NB4 (cell line): Measurements from ENCODE around the gene DPP7.
A peak's percentile ranks its signal among the peaks of the same experiment; 100 is the strongest.

Experiments used
- DNase-seq: peaks from one replicate; pipeline ENCODE4 v3.0.0; 2010; ENCODE audit warnings: low read depth
- H3K4me3 ChIP-seq: one replicate; pipeline ENCODE4 v1.5.1; 2011; ENCODE audit warnings: mild to moderate bottlenecking, low read depth, low read length, moderate library complexity
- MYC ChIP-seq: IDR thresholded peaks from 2 replicates; pipeline ENCODE4 v1.6.1; 2011; ENCODE audit warnings: low read depth, low read length
- POLR2A ChIP-seq: IDR thresholded peaks from 2 replicates; pipeline ENCODE4 v1.6.1; 2011; ENCODE audit warnings: mild to moderate bottlenecking; ENCODE audit not compliant: insufficient read length; ENCODE audit errors: extremely low read depth
- TF ChIP-seq, protein P1 (sequence below): IDR thresholded peaks from one replicate; pipeline ENCODE4 v1.5.1; 2012; ENCODE audit warnings: low read depth, low read length
- TF ChIP-seq, protein P2 (sequence below): IDR thresholded peaks from 2 replicates; pipeline ENCODE4 v1.6.1; 2011; ENCODE audit warnings: low read depth, low read length

DPP7 gene

DNA sequence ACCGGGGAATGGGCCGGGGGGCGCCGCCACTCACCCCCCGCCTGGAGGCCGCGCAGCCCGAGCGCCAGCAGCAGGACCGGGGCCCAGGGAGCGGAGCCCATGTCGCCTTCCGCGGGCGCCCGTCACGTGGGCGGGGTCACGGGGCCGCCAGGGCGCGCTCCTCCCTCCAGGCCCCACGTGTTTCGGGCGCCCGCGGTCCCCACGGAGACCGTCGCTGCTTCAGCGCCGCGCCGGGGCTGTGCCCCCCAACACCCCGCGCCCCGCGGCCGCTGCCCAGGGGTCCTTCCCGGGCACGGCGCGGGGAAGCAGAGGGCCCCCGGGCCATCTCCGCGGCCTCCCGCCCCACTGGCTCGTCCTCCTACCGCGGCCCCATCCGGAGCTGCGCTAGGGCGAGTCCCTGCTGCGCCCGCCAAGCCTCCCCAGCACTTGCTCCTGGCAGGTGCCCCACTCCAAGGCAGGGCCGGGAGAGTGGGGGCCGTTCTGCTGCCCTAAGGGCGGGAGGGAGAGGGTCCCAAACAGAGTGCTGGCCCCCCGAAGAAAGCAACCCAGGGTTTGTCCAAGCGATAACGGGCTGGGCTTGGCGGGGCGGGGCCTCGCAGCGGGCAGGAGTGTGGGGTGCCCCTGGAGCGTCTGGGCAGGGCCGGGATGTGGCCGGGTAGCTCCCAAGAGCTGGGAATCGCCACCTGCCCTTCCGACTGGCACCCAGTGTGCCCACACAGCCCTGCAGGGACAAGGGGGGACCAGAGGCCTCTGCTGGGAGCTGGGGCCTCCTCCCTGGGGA is at the start of gene DPP7:
Gene DPP7 (minus strand): TSS at position 121 of the 781 bp plus-strand sequence. CDS start 20 bp downstream, at position 101.
- DNase-seq = peak; percentile 69
- peak within 1 kb of the TSS; percentile 49 for H3K4me3 ChIP-seq
- TF ChIP-seq POLR2A (peak; percentile 26), MYC (peak; percentile 84)
- TF ChIP-seq, protein P1, sequence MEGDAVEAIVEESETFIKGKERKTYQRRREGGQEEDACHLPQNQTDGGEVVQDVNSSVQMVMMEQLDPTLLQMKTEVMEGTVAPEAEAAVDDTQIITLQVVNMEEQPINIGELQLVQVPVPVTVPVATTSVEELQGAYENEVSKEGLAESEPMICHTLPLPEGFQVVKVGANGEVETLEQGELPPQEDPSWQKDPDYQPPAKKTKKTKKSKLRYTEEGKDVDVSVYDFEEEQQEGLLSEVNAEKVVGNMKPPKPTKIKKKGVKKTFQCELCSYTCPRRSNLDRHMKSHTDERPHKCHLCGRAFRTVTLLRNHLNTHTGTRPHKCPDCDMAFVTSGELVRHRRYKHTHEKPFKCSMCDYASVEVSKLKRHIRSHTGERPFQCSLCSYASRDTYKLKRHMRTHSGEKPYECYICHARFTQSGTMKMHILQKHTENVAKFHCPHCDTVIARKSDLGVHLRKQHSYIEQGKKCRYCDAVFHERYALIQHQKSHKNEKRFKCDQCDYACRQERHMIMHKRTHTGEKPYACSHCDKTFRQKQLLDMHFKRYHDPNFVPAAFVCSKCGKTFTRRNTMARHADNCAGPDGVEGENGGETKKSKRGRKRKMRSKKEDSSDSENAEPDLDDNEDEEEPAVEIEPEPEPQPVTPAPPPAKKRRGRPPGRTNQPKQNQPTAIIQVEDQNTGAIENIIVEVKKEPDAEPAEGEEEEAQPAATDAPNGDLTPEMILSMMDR = no peak
- TF ChIP-seq, protein P2, sequence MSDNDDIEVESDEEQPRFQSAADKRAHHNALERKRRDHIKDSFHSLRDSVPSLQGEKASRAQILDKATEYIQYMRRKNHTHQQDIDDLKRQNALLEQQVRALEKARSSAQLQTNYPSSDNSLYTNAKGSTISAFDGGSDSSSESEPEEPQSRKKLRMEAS = peak; percentile 93

DNA sequence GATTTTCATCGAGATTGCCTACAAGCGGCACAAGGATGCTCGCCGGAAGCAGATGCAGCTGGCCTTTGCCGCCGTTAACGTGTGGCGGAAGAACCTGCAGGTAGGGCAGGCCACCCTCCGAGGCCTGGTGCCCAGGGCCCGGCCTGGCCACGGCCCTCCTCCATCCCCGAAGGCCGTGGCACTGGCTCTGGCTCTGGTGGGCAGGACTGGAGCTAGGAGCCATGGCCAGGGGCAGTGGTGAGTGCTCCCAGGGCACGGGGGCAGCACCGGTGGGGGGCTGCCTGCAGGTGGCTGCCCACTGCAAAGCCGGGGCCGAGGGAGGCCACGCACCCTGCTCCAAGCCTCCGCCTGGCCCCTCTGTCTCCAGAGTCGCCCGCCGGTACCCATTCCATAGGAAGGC is 49.3 kb upstream of the DPP7 start:
- H3K4me3 ChIP-seq = no peak overlapping the region
- TF ChIP-seq POLR2A (no peak), MYC (no peak)
- TF ChIP-seq, protein P1 = no peak
- TF ChIP-seq, protein P2 = no peak
- no peak for DNase-seq

DNA sequence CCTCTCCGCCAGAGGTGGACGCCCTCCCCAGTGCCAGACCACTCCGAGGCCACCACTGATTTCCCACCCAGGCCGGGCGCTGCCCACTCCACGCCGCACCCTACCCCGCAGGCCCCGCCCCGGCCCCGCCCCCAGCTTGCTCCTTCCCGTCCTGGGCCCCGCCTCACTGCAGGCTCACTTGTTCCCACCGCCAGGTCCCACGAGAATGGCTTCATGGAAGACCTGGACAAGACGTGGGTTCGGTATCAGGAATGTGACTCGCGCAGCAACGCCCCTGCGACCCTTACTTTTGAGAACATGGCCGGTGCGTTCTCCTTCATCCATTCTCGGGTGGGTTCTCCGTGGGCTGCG is 48.8 kb upstream of the DPP7 start:
- no peak for DNase-seq
- H3K4me3 ChIP-seq = no peak overlapping the region

DNA sequence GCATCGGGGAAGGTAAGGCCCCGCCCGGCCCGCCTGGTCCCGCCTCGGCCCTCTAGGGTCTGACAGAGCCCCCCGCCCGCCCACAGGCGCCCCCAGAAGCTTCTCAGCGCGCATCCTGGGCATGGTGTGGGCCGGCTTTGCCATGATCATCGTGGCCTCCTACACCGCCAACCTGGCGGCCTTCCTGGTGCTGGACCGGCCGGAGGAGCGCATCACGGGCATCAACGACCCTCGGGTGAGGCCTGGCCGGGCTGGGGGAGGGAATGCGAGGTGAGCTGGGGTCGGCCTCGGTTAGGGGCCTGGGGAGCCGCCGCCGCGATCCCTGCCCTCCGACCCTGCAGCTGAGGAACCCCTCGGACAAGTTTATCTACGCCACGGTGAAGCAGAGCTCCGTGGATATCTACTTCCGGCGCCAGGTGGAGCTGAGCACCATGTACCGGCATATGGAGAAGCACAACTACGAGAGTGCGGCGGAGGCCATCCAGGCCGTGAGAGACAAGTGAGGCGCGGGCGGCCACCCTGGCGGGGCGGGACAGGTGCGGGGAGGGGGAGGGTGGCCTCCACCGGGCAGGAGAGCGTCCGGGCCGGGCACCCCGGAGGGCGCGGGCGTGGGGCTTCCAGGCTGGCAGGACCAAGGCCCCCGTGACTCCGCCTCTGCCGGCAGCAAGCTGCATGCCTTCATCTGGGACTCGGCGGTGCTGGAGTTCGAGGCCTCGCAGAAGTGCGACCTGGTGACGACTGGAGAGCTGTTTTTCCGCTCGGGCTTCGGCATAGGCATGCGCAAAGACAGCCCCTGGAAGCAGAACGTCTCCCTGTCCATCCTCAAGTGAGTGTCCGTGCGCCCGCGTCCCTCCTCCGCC is 48.2 kb upstream of the DPP7 start:
- H3K4me3 ChIP-seq = no peak overlapping the region
- no peak for DNase-seq
- TF ChIP-seq MYC (no peak), POLR2A (no peak)
- TF ChIP-seq, protein P1 = no peak
- TF ChIP-seq, protein P2 = no peak

More for the DNA sequence above, 48.8 kb upstream of the DPP7 start:
- TF ChIP-seq, protein P2 = no peak
- TF ChIP-seq MYC (no peak), POLR2A (no peak)
- TF ChIP-seq, protein P1 = no peak

DNA sequence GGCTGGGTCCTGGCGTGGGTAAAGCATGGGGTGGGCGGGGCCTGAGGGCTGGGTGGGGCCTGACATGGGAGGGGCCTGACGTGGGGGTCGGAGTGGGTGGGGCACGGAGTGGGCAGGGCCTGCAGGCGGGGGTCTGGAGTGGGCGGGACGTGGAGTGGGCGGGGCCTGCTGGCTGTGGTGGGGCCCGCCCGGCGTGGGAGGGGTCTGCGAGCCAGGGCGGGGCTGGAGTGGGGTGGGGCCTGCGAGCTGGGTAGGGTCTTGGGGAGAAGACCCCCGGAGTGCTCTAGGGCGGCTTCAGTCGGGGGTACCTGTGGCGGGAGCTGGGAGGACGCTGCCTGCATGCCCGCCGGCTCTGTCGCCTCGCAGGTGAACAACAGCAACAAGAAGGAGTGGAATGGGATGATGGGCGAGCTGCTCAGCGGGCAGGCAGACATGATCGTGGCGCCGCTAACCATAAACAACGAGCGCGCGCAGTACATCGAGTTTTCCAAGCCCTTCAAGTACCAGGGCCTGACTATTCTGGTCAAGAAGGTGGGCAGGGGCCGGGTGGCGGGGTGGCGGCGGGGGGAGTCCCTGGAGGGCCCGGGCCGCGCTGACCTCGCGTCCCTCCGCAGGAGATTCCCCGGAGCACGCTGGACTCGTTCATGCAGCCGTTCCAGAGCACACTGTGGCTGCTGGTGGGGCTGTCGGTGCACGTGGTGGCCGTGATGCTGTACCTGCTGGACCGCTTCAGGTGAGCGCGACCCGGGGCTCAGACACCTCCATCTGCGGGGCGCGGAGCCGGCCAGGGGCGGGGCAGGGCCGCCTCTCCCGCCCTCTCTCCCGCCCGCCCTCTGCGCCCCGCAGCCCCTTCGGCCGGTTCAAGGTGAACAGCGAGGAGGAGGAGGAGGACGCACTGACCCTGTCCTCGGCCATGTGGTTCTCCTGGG is 47.3 kb upstream of the DPP7 start:
- DNase-seq = no peak
- TF ChIP-seq, protein P1 = no peak
- TF ChIP-seq, protein P2 = no peak
- no peak for TF ChIP-seq POLR2A
- TF ChIP-seq MYC = no peak
- no peak overlapping the region for H3K4me3 ChIP-seq
